Neutrophil (primary cell): Measurements from ENCODE around the gene FSTL4.
"Not testable (repeated sequence)": the region's sequence is repeated elsewhere in the genome, so short reads cannot be mapped to it uniquely, and the experiment has no call there.

Source experiments
- H3K27ac ChIP-seq: fragments of 200-600 bp; sonication (generic); 2 replicates; pipeline ENCODE4 v1.5.1; 2016; ENCODE audit warnings: mild to moderate bottlenecking, moderate library complexity
- H3K27me3 ChIP-seq: fragments of 200-600 bp; sonication (generic); 2 replicates; pipeline ENCODE4 v1.6.0; 2016; ENCODE audit warnings: mild to moderate bottlenecking
- H3K36me3 ChIP-seq: fragments of 200-600 bp; sonication (generic); 2 replicates; pipeline ENCODE4 v1.5.1; 2017
- H3K4me1 ChIP-seq, 2 experiments: fragments of 200-600 bp in 1 of 2; sonication (generic) in 1 of 2; 1 replicate in 1 of 2; 2 replicates in 1 of 2; pipeline versions ENCODE4 v1.5.1 to v1.6.1; 2013 to 2016; ENCODE audit warnings: low read depth in 1 of 2, low read length in 1 of 2, mild to moderate bottlenecking in 1 of 2, moderate library complexity in 1 of 2; ENCODE audit not compliant: control insufficient read depth in 1 of 2, insufficient read depth in 1 of 2
- H3K4me3 ChIP-seq, 2 experiments: fragments of 200-600 bp in 1 of 2; sonication (generic) in 1 of 2; 1 replicate in 1 of 2; 2 replicates in 1 of 2; pipeline ENCODE4 v1.5.1; 2013 to 2016; ENCODE audit warnings: low read depth in 1 of 2, low read length in 1 of 2, mild to moderate bottlenecking in 1 of 2, moderate library complexity in 1 of 2
- H3K9me3 ChIP-seq: fragments of 200-600 bp; sonication (generic); 2 replicates; pipeline ENCODE4 v1.5.1; 2016
- TF ChIP-seq, protein P1 (sequence below): fragments of 200-600 bp; sonication (generic); IDR thresholded peaks from 2 replicates; pipeline ENCODE4 v1.5.1; 2016; ENCODE audit warnings: antibody characterized with exemption

The FSTL4 gene

DNA sequence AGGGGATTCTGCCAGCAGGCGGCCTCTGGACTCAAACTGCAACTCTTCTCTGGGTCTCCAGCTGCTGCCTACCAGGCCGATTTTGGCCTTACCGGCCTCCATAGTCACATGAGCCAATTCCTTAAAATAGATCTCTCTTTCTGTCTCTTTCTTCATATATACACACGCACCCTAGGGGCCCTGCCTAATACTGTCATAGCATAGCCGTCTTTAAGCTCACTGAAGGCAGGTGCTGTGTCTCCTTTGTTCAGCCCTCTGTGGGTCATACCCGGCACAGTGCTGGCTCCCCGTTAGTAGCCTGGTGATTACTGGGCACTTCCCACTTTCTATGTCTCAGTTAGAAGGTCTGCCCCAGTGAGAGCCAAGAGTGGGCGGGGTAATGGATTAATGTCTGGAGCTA lies 419.6 kb downstream of the FSTL4 start:
- TF ChIP-seq, protein P1, sequence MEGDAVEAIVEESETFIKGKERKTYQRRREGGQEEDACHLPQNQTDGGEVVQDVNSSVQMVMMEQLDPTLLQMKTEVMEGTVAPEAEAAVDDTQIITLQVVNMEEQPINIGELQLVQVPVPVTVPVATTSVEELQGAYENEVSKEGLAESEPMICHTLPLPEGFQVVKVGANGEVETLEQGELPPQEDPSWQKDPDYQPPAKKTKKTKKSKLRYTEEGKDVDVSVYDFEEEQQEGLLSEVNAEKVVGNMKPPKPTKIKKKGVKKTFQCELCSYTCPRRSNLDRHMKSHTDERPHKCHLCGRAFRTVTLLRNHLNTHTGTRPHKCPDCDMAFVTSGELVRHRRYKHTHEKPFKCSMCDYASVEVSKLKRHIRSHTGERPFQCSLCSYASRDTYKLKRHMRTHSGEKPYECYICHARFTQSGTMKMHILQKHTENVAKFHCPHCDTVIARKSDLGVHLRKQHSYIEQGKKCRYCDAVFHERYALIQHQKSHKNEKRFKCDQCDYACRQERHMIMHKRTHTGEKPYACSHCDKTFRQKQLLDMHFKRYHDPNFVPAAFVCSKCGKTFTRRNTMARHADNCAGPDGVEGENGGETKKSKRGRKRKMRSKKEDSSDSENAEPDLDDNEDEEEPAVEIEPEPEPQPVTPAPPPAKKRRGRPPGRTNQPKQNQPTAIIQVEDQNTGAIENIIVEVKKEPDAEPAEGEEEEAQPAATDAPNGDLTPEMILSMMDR = no peak
- H3K36me3 ChIP-seq = no peaks in the 10 kb centered on the region
- no peak overlapping the region for H3K4me3 ChIP-seq
- no peaks in the 10 kb centered on the region for H3K9me3 ChIP-seq
- no peaks in the 10 kb centered on the region for H3K27me3 ChIP-seq
- H3K27ac ChIP-seq = no peak overlapping the region
- no peaks in the 10 kb centered on the region for H3K4me1 ChIP-seq

GRCh38 chr5:133189881-133190280 lies 422.5 kb downstream of the FSTL4 start:
- H3K36me3 ChIP-seq = no peaks in the 10 kb centered on the region
- TF ChIP-seq, protein P1 = no peak
- no peak overlapping the region for H3K27ac ChIP-seq
- no peaks in the 10 kb centered on the region for H3K27me3 ChIP-seq
- H3K9me3 ChIP-seq = no peaks in the 10 kb centered on the region
- no peaks in the 10 kb centered on the region for H3K4me1 ChIP-seq
- no peak overlapping the region for H3K4me3 ChIP-seq

DNA sequence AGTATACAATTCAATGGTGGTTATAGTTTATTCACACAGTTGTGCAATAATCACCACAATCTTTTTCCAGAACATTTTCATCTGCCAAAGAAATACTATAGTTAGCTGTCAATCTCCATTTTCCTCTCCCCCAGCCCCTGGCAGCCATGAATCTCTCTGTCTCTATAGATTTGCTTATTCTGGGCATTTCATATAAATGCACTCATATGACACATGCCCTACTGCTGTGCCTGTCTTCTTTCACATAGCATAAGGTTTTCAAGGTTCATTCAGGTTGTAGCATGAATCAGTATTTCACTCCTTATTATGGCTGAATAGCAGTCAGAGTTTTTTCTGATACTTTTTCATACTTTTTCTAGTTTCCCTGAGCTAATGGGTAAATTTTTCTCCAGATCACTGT lies 432.9 kb downstream of the FSTL4 start:
- H3K9me3 ChIP-seq = no peaks in the 10 kb centered on the region
- TF ChIP-seq, protein P1 = no peak
- H3K36me3 ChIP-seq = no peaks in the 10 kb centered on the region
- H3K27ac ChIP-seq = no peak overlapping the region
- H3K4me1 ChIP-seq = no peaks in the 10 kb centered on the region
- no peak overlapping the region for H3K4me3 ChIP-seq
- H3K27me3 ChIP-seq = no peaks in the 10 kb centered on the region

DNA sequence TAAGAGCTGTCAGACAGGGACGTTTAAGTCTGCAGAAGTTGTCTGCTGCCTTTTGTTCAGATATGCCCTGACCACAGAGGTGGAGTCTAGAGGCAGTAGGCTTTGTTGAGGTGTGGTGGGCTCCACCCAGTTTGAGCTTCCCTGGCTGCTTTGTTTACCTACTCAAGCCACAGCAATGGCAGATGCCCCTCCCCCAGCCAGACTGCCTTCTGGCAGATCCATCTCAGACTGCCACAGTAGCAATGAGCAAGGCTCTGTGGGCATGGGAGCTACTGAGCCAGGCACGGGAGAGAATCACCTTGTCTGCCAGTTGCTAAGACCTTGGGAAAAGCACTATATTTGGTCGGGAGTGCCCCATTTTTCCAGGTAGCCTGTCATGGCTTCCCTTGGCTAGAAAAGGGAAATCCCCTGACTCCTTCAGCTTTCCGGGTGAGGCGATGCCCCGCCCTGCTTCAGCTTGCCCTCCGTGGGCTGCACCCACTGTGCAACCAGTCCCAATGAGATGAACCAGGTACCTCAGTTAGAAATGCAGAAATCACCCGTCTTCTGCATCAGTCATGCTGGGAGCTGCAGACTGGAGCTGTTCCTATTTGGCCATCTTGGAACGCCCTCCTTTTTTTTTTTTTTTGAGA lies 441.5 kb downstream of the FSTL4 start:
- not testable (repeated sequence) for H3K4me1 ChIP-seq, H3K9me3 ChIP-seq, H3K27me3 ChIP-seq, H3K27ac ChIP-seq, H3K36me3 ChIP-seq, H3K4me3 ChIP-seq

GRCh38 chr5:133164759-133165158 lies 447.6 kb downstream of the FSTL4 start:
- Histone ChIP-seq H3K27ac (no peak overlapping the region), H3K4me3 (no peak overlapping the region), H3K4me1 (no peaks in the 10 kb centered on the region), H3K9me3 (no peaks in the 10 kb centered on the region), H3K36me3 (no peaks in the 10 kb centered on the region), H3K27me3 (no peaks in the 10 kb centered on the region)
- TF ChIP-seq, protein P1 = no peak

- Histone ChIP-seq H3K36me3 (no peaks in the 10 kb centered on the region), H3K27ac (no peak overlapping the region), H3K9me3 (no peaks in the 10 kb centered on the region), H3K27me3 (no peaks in the 10 kb centered on the region), H3K4me1 (no peaks in the 10 kb centered on the region), H3K4me3 (no peak overlapping the region)
- TF ChIP-seq, protein P1 = no peak
These were observed 448.5 kb downstream of the FSTL4 start for GRCh38 chr5:133163839-133164238.
